A549 (cell line): Measurements from ENCODE around the gene WNT9A. TPM values are rescaled to one million over a fixed set of nuclear protein-coding genes. Genes with fewer than 3 reads are reported as not detected.

Experiments
- ATAC-seq, 2 experiments: fragments of 200-7000 bp in 1 of 2; fragments of >200 bp in 1 of 2; cut with Nextera tagmentation in 1 of 2; cut with Tn5 transposase in 1 of 2; 3 replicates each; pipeline versions ENCODE4 v1.8.0 to v1.9.1; 2018 to 2020; ENCODE audit warnings: mild to moderate bottlenecking in 1 of 2, moderate library complexity in 1 of 2
- CTCF ChIA-PET: fragments of 300-600 bp; sonication (Branson Sonifier 250); formaldehyde crosslinking; extraction: SDS; loops from one replicate; lab custom pipeline; 2021; ENCODE audit warnings: antibody characterized with exemption, inconsistent platforms; lab: Yijun Ruan, JAX
- POLR2A ChIA-PET: fragments of 350-600 bp; formaldehyde crosslinking; extraction: SDS; loops from one replicate; lab custom pipeline; 2021; ENCODE audit warnings: antibody characterized with exemption, inconsistent platforms; lab: Yijun Ruan, JAX
- DNase-seq, 2 experiments: peaks; one replicate each; pipeline versions ENCODE4 v3.0.0 to v3.0.0-alpha.2; 2011 to 2016; ENCODE audit warnings: low read depth in 1 of 2, low spot score in 1 of 2
- FAIRE-seq: peaks from 2 replicates; lab custom pipeline; 2011; peaks lifted over from hg19 to GRCh38; lab: Jason Lieb, UNC
- H3K27ac ChIP-seq, 2 experiments: fragments of >200 bp; sonication (Bioruptor Twin); formaldehyde crosslinking; 3 replicates each; pipeline ENCODE4 v1.5.1; 2016 to 2017
- H3K4me1 ChIP-seq: fragments of >200 bp; sonication (Bioruptor Twin); formaldehyde crosslinking; 3 replicates; pipeline ENCODE4 v1.6.1; 2016
- H3K4me2 ChIP-seq: fragments of >200 bp; sonication (Bioruptor Twin); formaldehyde crosslinking; 3 replicates; pipeline ENCODE4 v1.6.1; 2016
- H3K4me3 ChIP-seq: fragments of >200 bp; sonication (Bioruptor Twin); formaldehyde crosslinking; 3 replicates; pipeline ENCODE4 v1.5.1; 2016
- H3K9me3 ChIP-seq: fragments of >200 bp; sonication (Bioruptor Twin); formaldehyde crosslinking; 3 replicates; pipeline ENCODE4 v1.6.1; 2016
- ATOH8 ChIP-seq: fragments of 250-450 bp; sonication (Bioruptor Pico); IDR thresholded peaks from 2 replicates; pipeline ENCODE4 v1.5.0; 2020; ENCODE audit warnings: low read depth, mild to moderate bottlenecking, moderate library complexity
- BCL3 ChIP-seq: fragments of >200 bp; sonication (Bioruptor Twin); formaldehyde crosslinking; IDR thresholded peaks from 3 replicates; pipeline ENCODE4 v1.6.1; 2016
- CHD4 ChIP-seq: fragments of 200-600 bp; sonication (generic); IDR thresholded peaks from 2 replicates; pipeline ENCODE4 v1.6.1; 2016; ENCODE audit warnings: antibody characterized with exemption, mild to moderate bottlenecking, borderline replicate concordance
- ELK1 ChIP-seq: fragments of 150-350 bp; IDR thresholded peaks from 2 replicates; pipeline ENCODE4 v1.6.1; 2014; ENCODE audit warnings: low read depth, mild to moderate bottlenecking, low read length
- FOSB ChIP-seq: fragments of 250-450 bp; sonication (Bioruptor Pico); IDR thresholded peaks from 2 replicates; pipeline ENCODE4 v1.5.0; 2020; ENCODE audit warnings: mild to moderate bottlenecking, moderate library complexity
- FOSL2 ChIP-seq, 2 experiments: fragments of 450-650 bp in 1 of 2; fragments of >200 bp in 1 of 2; sonication (Bioruptor Twin) in 1 of 2; formaldehyde crosslinking; IDR thresholded peaks; 2 replicates each; pipeline versions ENCODE4 v1.5.0 to v1.6.1; 2016 to 2020; ENCODE audit warnings: mild to moderate bottlenecking in 1 of 2, moderate library complexity in 1 of 2
- GATA3 ChIP-seq: IDR thresholded peaks from 2 replicates; pipeline ENCODE4 v1.6.1; 2012; ENCODE audit warnings: borderline replicate concordance
- HEYL ChIP-seq: fragments of 250-450 bp; sonication (Bioruptor Pico); IDR thresholded peaks from 2 replicates; pipeline ENCODE4 v1.8.0; 2021; ENCODE audit warnings: mild to moderate bottlenecking, moderate library complexity
- HMGXB4 ChIP-seq: fragments of 250-450 bp; sonication (Bioruptor Pico); IDR thresholded peaks from 2 replicates; pipeline ENCODE4 v1.5.0; 2021; ENCODE audit warnings: mild to moderate bottlenecking, moderate library complexity, borderline replicate concordance
- HOXB5 ChIP-seq: fragments of 250-450 bp; sonication (Bioruptor Pico); IDR thresholded peaks from 2 replicates; pipeline ENCODE4 v1.5.0; 2020; ENCODE audit warnings: mild to moderate bottlenecking, moderate library complexity
- JUNB ChIP-seq: fragments of >200 bp; sonication (Bioruptor Twin); formaldehyde crosslinking; IDR thresholded peaks from 2 replicates; pipeline ENCODE4 v1.6.1; 2016
- KDM5A ChIP-seq: fragments of 200-600 bp; sonication (generic); IDR thresholded peaks from 2 replicates; pipeline ENCODE4 v1.6.1; 2016; ENCODE audit warnings: antibody characterized with exemption, mild to moderate bottlenecking
- MAX ChIP-seq: IDR thresholded peaks from 2 replicates; pipeline ENCODE4 v1.6.1; 2012
- PBX3 ChIP-seq: IDR thresholded peaks from 2 replicates; pipeline ENCODE4 v1.6.1; 2012
- RAD21 ChIP-seq, 2 experiments: fragments of >200 bp in 1 of 2; sonication (Bioruptor Twin) in 1 of 2; formaldehyde crosslinking in 1 of 2; IDR thresholded peaks in 1 of 2; conservative IDR thresholded peaks in 1 of 2; 2 replicates in 1 of 2; 3 replicates in 1 of 2; pipeline ENCODE4 v1.6.1; 2012 to 2018; ENCODE audit warnings: inconsistent platforms in 1 of 2
- RCOR1 ChIP-seq: fragments of 150-350 bp; IDR thresholded peaks from 2 replicates; pipeline ENCODE4 v1.6.1; 2014; ENCODE audit warnings: antibody characterized with exemption, low read length, low read depth
- RFX5 ChIP-seq: fragments of 450-650 bp; IDR thresholded peaks from 2 replicates; pipeline ENCODE4 v1.7.1; 2014; ENCODE audit warnings: antibody characterized with exemption, mild to moderate bottlenecking, moderate library complexity
- RNF2 ChIP-seq: fragments of 200-600 bp; sonication (generic); IDR thresholded peaks from 2 replicates; pipeline ENCODE4 v1.6.1; 2016; ENCODE audit warnings: low read depth, mild to moderate bottlenecking, antibody characterized with exemption, moderate library complexity, borderline replicate concordance
- TP53 ChIP-seq: fragments of 250-450 bp; sonication (Bioruptor Pico); IDR thresholded peaks from 2 replicates; pipeline ENCODE4 v1.5.0; 2021; ENCODE audit warnings: mild to moderate bottlenecking, moderate library complexity
- ZC3H11A ChIP-seq: fragments of 450-650 bp; IDR thresholded peaks from 2 replicates; pipeline ENCODE4 v1.6.1; 2014; ENCODE audit warnings: antibody characterized with exemption, mild to moderate bottlenecking
- ZFP36 ChIP-seq: fragments of 450-650 bp; IDR thresholded peaks from 2 replicates; pipeline ENCODE4 v1.6.1; 2014; ENCODE audit warnings: borderline replicate concordance; ENCODE audit not compliant: partially characterized antibody
- WGBS: methylation state at CpG from one replicate; pipeline ENCODE4 v1.1.6; 2017; ENCODE audit errors: missing lambda C conversion rate; 5-methylcytosine and 5-hydroxymethylcytosine counted together
- polyA plus RNA-seq, 4 experiments: library from polyadenylated mRNA; depleted of rRNA in 3 of 4; stranded (reverse); fragments of >200 nt; fragmentation: RNase III in 1 of 4; extraction: RNeasy Plus Mini Kit Qiagen cat#74134 plus additional on column Dnase treatment in 1 of 4; gene quantifications; 2 replicates in 3 of 4; 3 replicates in 1 of 4; pipeline ENCODE4 v1.2.3, GENCODE V29; 2011 to 2017

The WNT9A gene
- polyA plus RNA-seq, 2 of the 4 experiments (the other 2 are of a cell fraction): 0.75 to 1.2 TPM

GRCh38 chr1:227938276-227938675, 9.5 kb downstream of the WNT9A start:
- TF ChIP-seq GATA3 (no peak), MAX (no peak), ZFP36 (no peak), FOSL2 (IDR thresholded peaks at IDR 0.05) (no peak), FOSL2 (CRISPR knock-in tag; IDR thresholded peaks at IDR 0.05) (no peak), BCL3 (no peak)
- Histone ChIP-seq H3K4me2 (no peak overlapping the region), H3K4me1 (no peaks in the 10 kb centered on the region; the same call in 2 of the 3 replicates), H3K9me3 (peaks cover 31% of the 10 kb centered on the region), H3K27ac (no peak overlapping the region), H3K4me3 (no peak overlapping the region)
- 85% methylated on average over 10 of the region's 10 CpGs for WGBS
- DNase-seq (no peak), FAIRE-seq (no peak), ATAC-seq (no peak)
- CTCF ChIA-PET: interaction anchor here (1.4 kb wide), 1 partner anchor 15 kb away, joined by 5 read pairs; no protein-coding TSS in a partner anchor
- POLR2A ChIA-PET: no interaction called here

GRCh38 chr1:227937838-227938145, 9.9 kb downstream of the WNT9A start:
- Histone ChIP-seq H3K4me2 (no peak overlapping the region), H3K27ac (no peak overlapping the region), H3K4me1 (no peaks in the 10 kb centered on the region; the same call in 2 of the 3 replicates), H3K4me3 (no peak overlapping the region), H3K9me3 (peaks cover 32% of the 10 kb centered on the region)
- no peak for DNase-seq
- 85% methylated on average over 5 of the region's 7 CpGs for WGBS
- no peak for FAIRE-seq
- ChIA-PET CTCF (no interaction called here), POLR2A (no interaction called here)
- no peak for TF ChIP-seq ZC3H11A
- TF ChIP-seq RAD21 (conservative IDR thresholded peaks at IDR 0.05 in 1 of 2, IDR thresholded peaks at IDR 0.05 in 1 of 2): no peak
- no peak for TF ChIP-seq ELK1
- TF ChIP-seq PBX3: no peak
- TF ChIP-seq CHD4: no peak
- TF ChIP-seq KDM5A: no peak
- no peak for TF ChIP-seq FOSB
- TF ChIP-seq HEYL (CRISPR knock-in tag): no peak
- TF ChIP-seq MAX: no peak
- no peak for TF ChIP-seq ATOH8 (CRISPR knock-in tag)
- TF ChIP-seq HOXB5 (CRISPR knock-in tag): no peak
- TF ChIP-seq GATA3: no peak
- no peak for TF ChIP-seq RFX5
- TF ChIP-seq RCOR1: no peak
- TF ChIP-seq TP53 (CRISPR knock-in tag): no peak
- TF ChIP-seq RNF2: no peak
- no peak for TF ChIP-seq JUNB
- TF ChIP-seq HMGXB4 (CRISPR knock-in tag): no peak
- no peak for ATAC-seq
